IPS DF 6.9 (cell line): ENCODE data around the gene TSPAN11.
"Not testable (repeated sequence)": the region's sequence is repeated elsewhere in the genome, so short reads cannot be mapped to it uniquely, and the experiment has no call there.

Experiments
- DNase-seq: peaks from one replicate; pipeline ENCODE4 v3.0.0-alpha.2; 2013; ENCODE audit warnings: low read depth, low spot score
- H3K27ac ChIP-seq: one replicate; pipeline ENCODE4 v1.5.1; 2013; ENCODE audit warnings: low read length, control low read depth
- H3K27me3 ChIP-seq: 2 replicates; pipeline ENCODE4 v1.6.1; 2013; ENCODE audit warnings: mild to moderate bottlenecking, low read length; ENCODE audit not compliant: control insufficient read depth, insufficient read depth
- H3K36me3 ChIP-seq: 2 replicates; pipeline ENCODE4 v1.6.1; 2013; ENCODE audit warnings: low read length; ENCODE audit not compliant: control insufficient read depth, insufficient read depth
- H3K4me1 ChIP-seq: 2 replicates; pipeline ENCODE4 v1.6.1; 2013; ENCODE audit warnings: low read length; ENCODE audit not compliant: control insufficient read depth, insufficient read depth
- H3K4me3 ChIP-seq: 2 replicates; pipeline ENCODE4 v1.5.1; 2013; ENCODE audit warnings: mild to moderate bottlenecking, low read length
- H3K9me3 ChIP-seq: 2 replicates; pipeline ENCODE4 v1.6.1; 2013; ENCODE audit warnings: low read length, inconsistent platforms; ENCODE audit not compliant: control insufficient read depth, insufficient read depth
- WGBS: extraction: QIAGEN DNeasy Blood & Tissue Kit; methylation state at CpG from one replicate; pipeline ENCODE4 v1.1.7; 2013; ENCODE audit warnings: mixed read lengths, missing lambda C conversion rate; ENCODE audit not compliant: insufficient read length, insufficient coverage; 5-methylcytosine and 5-hydroxymethylcytosine counted together

Gene TSPAN11

GRCh38 chr12:30894531-30894930 is 32.0 kb upstream of the TSPAN11 start:
- not testable (repeated sequence) for H3K27ac ChIP-seq, H3K27me3 ChIP-seq, H3K9me3 ChIP-seq, H3K4me3 ChIP-seq, DNase-seq, H3K4me1 ChIP-seq, H3K36me3 ChIP-seq
- WGBS: no CpG with 5 or more reads among the region's 9 CpGs

- DNase-seq: no peak
- H3K27ac ChIP-seq: no peak overlapping the region
- H3K27me3 ChIP-seq: no peaks in the 10 kb centered on the region
- no peaks in the 10 kb centered on the region for H3K36me3 ChIP-seq
- H3K4me3 ChIP-seq: no peak overlapping the region
- WGBS: no CpG with 5 or more reads among the region's 3 CpGs
- no peaks in the 10 kb centered on the region for H3K4me1 ChIP-seq
- no peaks in the 10 kb centered on the region for H3K9me3 ChIP-seq
Measured at GRCh38 chr12:30896461-30896860, 30.1 kb upstream of the TSPAN11 start.

GRCh38 chr12:30898846-30899245 is 27.7 kb upstream of the TSPAN11 start:
- no CpG with 5 or more reads among the region's 1 CpG for WGBS

GRCh38 chr12:30900351-30900750 is 26.2 kb upstream of the TSPAN11 start:
- no CpG with 5 or more reads among the region's 1 CpG for WGBS
- no peaks in the 10 kb centered on the region for H3K4me1 ChIP-seq
- no peaks in the 10 kb centered on the region for H3K27me3 ChIP-seq
- H3K4me3 ChIP-seq: no peak overlapping the region
- H3K9me3 ChIP-seq: no peaks in the 10 kb centered on the region
- no peak overlapping the region for H3K27ac ChIP-seq
- no peak for DNase-seq
- no peaks in the 10 kb centered on the region for H3K36me3 ChIP-seq

More at GRCh38 chr12:30898846-30899245, 27.7 kb upstream of the TSPAN11 start:
- Histone ChIP-seq H3K4me1 (no peaks in the 10 kb centered on the region), H3K27me3 (no peaks in the 10 kb centered on the region), H3K27ac (no peak overlapping the region), H3K36me3 (no peaks in the 10 kb centered on the region), H3K9me3 (no peaks in the 10 kb centered on the region), H3K4me3 (no peak overlapping the region)
- DNase-seq: no peak

GRCh38 chr12:30902001-30902400 is 24.5 kb upstream of the TSPAN11 start:
- no peaks in the 10 kb centered on the region for H3K36me3 ChIP-seq
- no CpG with 5 or more reads among the region's 3 CpGs for WGBS
- no peak for DNase-seq
- no peak overlapping the region for H3K27ac ChIP-seq
- H3K27me3 ChIP-seq: no peaks in the 10 kb centered on the region
- H3K9me3 ChIP-seq: no peaks in the 10 kb centered on the region
- no peak overlapping the region for H3K4me3 ChIP-seq
- H3K4me1 ChIP-seq: no peaks in the 10 kb centered on the region

GRCh38 chr12:30902596-30902995 is 24.0 kb upstream of the TSPAN11 start:
- no peak overlapping the region for H3K4me3 ChIP-seq
- WGBS: no CpG with 5 or more reads among the region's 4 CpGs
- no peaks in the 10 kb centered on the region for H3K9me3 ChIP-seq
- no peak for DNase-seq
- no peaks in the 10 kb centered on the region for H3K4me1 ChIP-seq
- H3K27ac ChIP-seq: no peak overlapping the region
- H3K36me3 ChIP-seq: no peaks in the 10 kb centered on the region
- H3K27me3 ChIP-seq: no peaks in the 10 kb centered on the region

GRCh38 chr12:30905463-30906009 is 21.0 kb upstream of the TSPAN11 start:
- WGBS: no CpG with 5 or more reads among the region's 6 CpGs
- Histone ChIP-seq H3K36me3 (no peaks in the 10 kb centered on the region), H3K27ac (no peak overlapping the region), H3K27me3 (no peaks in the 10 kb centered on the region), H3K9me3 (no peaks in the 10 kb centered on the region), H3K4me3 (no peak overlapping the region), H3K4me1 (no peaks in the 10 kb centered on the region)
- DNase-seq: no peak

- H3K4me1 ChIP-seq: no peaks in the 10 kb centered on the region
- H3K36me3 ChIP-seq: no peaks in the 10 kb centered on the region
- no peaks in the 10 kb centered on the region for H3K27me3 ChIP-seq
- no peak overlapping the region for H3K27ac ChIP-seq
- DNase-seq: no peak
- no peaks in the 10 kb centered on the region for H3K9me3 ChIP-seq
- no peak overlapping the region for H3K4me3 ChIP-seq
- no CpG with 5 or more reads among the region's 4 CpGs for WGBS
Measured at GRCh38 chr12:30908076-30908721, 18.3 kb upstream of the TSPAN11 start.

- no peaks in the 10 kb centered on the region for H3K36me3 ChIP-seq
- no peak overlapping the region for H3K4me3 ChIP-seq
- no peak overlapping the region for H3K27ac ChIP-seq
- no peaks in the 10 kb centered on the region for H3K4me1 ChIP-seq
- WGBS: 100% methylated on average over 1 of the region's 3 CpGs
- no peaks in the 10 kb centered on the region for H3K9me3 ChIP-seq
- no peak for DNase-seq
- no peaks in the 10 kb centered on the region for H3K27me3 ChIP-seq
Measured at GRCh38 chr12:30908722-30909348, 17.7 kb upstream of the TSPAN11 start.

GRCh38 chr12:30909349-30910037 is 17.1 kb upstream of the TSPAN11 start:
- Histone ChIP-seq H3K27me3 (no peaks in the 10 kb centered on the region), H3K4me3 (no peak overlapping the region), H3K9me3 (no peaks in the 10 kb centered on the region), H3K27ac (no peak overlapping the region), H3K36me3 (no peaks in the 10 kb centered on the region), H3K4me1 (no peaks in the 10 kb centered on the region)
- 100% methylated on average over 1 of the region's 5 CpGs for WGBS
- no peak for DNase-seq
